PFSK-1 (cell line): Measurements from ENCODE around the gene CS. TPM values are rescaled to one million over a fixed set of nuclear protein-coding genes. Genes with fewer than 3 reads are reported as not detected.
A peak's percentile ranks its signal among the peaks of the same experiment; 100 is the strongest.

Experiments used
- FOXP2 ChIP-seq: optimal IDR thresholded peaks from 2 replicates; pipeline ENCODE3; 2011; ENCODE audit warnings: borderline replicate concordance, control low read depth, inconsistent platforms; ENCODE audit not compliant: insufficient read depth; ENCODE audit errors: extremely low read length, extremely low read depth
- POLR2AphosphoS5 ChIP-seq: IDR thresholded peaks from 2 replicates; pipeline ENCODE4 v1.6.1; 2012; ENCODE audit warnings: low read depth, mild to moderate bottlenecking, control low read depth, low read length, moderate library complexity
- REST ChIP-seq, 2 experiments: IDR thresholded peaks; 2 replicates each; pipeline versions ENCODE4 v1.6.1 to v1.8.0; 2011 to 2012; ENCODE audit warnings: low read depth in 2 of 2, low read length in 2 of 2, control low read depth in 1 of 2, inconsistent platforms in 1 of 2, mild to moderate bottlenecking in 1 of 2, moderate library complexity in 1 of 2; ENCODE audit not compliant: insufficient read depth in 1 of 2
- SIN3A ChIP-seq: IDR thresholded peaks from 2 replicates; pipeline ENCODE4 v1.6.1; 2012; ENCODE audit warnings: mild to moderate bottlenecking, low read length, moderate library complexity, borderline replicate concordance; ENCODE audit not compliant: insufficient read depth
- TAF1 ChIP-seq: IDR thresholded peaks from 2 replicates; pipeline ENCODE4 v1.6.1; 2012; ENCODE audit warnings: low read length, control low read depth, borderline replicate concordance; ENCODE audit not compliant: insufficient read depth
- polyA plus RNA-seq: library from polyadenylated mRNA; unstranded; fragments of >200 nt; gene quantifications from one replicate; pipeline ENCODE4 v1.2.1, GENCODE V29; 2012; ENCODE audit warnings: low read depth, missing spikeins; ENCODE audit not compliant: insufficient read length

Gene CS
- 328 TPM for polyA plus RNA-seq

- peak; percentile 52 for TF ChIP-seq FOXP2
- no peak for TF ChIP-seq TAF1
- peak; percentile 74 for TF ChIP-seq POLR2AphosphoS5
- 0 out of 4 replicates have a peak, but pooled peaks have one; percentile 23 to 30 for TF ChIP-seq REST (IDR thresholded peaks at IDR 0.05; ENCODE audit: insufficient read depth in 1 of 2, low read depth in 2 of 2, low read length in 2 of 2)
- no peak for TF ChIP-seq SIN3A
Measured at GRCh38 chr12:56299853-56300643, at the start of gene CS. Gene CS, minus strand, starts transcription at chr12:56300330. Its CDS starts 129 bp downstream, at chr12:56300201.

GRCh38 chr12:56348776-56349175 lies 48.6 kb upstream of the CS start:
- TF ChIP-seq POLR2AphosphoS5 (no peak), TAF1 (no peak), FOXP2 (no peak), REST (IDR thresholded peaks at IDR 0.05; ENCODE audit: insufficient read depth in 1 of 2, low read depth in 2 of 2, low read length in 2 of 2) (no peak), SIN3A (no peak)

GRCh38 chr12:56346675-56347074 lies 46.5 kb upstream of the CS start:
- TF ChIP-seq REST (IDR thresholded peaks at IDR 0.05; ENCODE audit: insufficient read depth in 1 of 2, low read depth in 2 of 2, low read length in 2 of 2) (no peak), TAF1 (no peak), FOXP2 (no peak), POLR2AphosphoS5 (no peak), SIN3A (no peak)

- TF ChIP-seq POLR2AphosphoS5: no peak
- no peak for TF ChIP-seq SIN3A
- TF ChIP-seq FOXP2: no peak
- TF ChIP-seq REST (IDR thresholded peaks at IDR 0.05; ENCODE audit: insufficient read depth in 1 of 2, low read depth in 2 of 2, low read length in 2 of 2): no peak
- no peak for TF ChIP-seq TAF1
Measured at GRCh38 chr12:56341616-56342015, 41.5 kb upstream of the CS start.

GRCh38 chr12:56339158-56339422 lies 39.0 kb upstream of the CS start:
- TF ChIP-seq SIN3A (no peak), REST (IDR thresholded peaks at IDR 0.05; ENCODE audit: insufficient read depth in 1 of 2, low read depth in 2 of 2, low read length in 2 of 2) (no peak), POLR2AphosphoS5 (no peak), TAF1 (no peak), FOXP2 (no peak)
